ENCODE measurements around the gene KDM4B.

KDM4B gene

GRCh38 chr19:5128251-5128935, 159.5 kb downstream of the KDM4B start:
- Histone ChIP-seq H3K4me1 (ENCODE audit: control insufficient read depth, low read depth, low read length) (peaks cover 41% of the 10 kb centered on the region), H3K27me3 (ENCODE audit: control insufficient read depth, insufficient read depth, low read length) (no peaks in the 10 kb centered on the region), H3K27ac (ENCODE audit: low read length) (no peak overlapping the region), H3K36me3 (ENCODE audit: control insufficient read depth, low read depth, low read length) (no peaks in the 10 kb centered on the region), H3K9me3 (ENCODE audit: control insufficient read depth, low read depth, low read length) (no peaks in the 10 kb centered on the region), H3K9ac (ENCODE audit: low read length) (no peak overlapping the region), H3K4me3 (ENCODE audit: low read length) (no peak overlapping the region)

DNA sequence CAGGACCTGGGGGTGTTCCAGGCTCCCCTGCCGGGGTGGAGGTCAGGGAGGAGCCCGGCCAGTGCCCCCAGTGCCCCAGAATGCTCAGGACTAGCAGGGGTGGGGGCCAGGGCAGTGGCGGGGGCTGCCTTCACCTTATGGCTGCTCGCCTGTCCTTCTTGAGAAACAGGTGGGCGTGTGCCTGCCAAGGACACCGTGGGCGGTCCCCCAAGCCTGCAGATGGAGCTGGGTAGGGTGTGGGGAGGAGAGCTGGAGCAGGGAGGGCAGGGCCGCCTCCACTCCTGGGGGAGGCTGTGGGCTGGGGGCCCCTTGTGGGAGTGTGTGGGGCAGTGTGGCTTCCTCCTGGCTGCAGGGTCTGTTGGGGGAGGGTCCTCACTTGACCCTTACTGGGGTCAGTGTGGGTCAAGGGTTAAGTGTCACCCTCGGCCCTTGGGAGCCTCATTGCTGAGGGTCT, 160.1 kb downstream of the KDM4B start:
- no peak overlapping the region for H3K27ac ChIP-seq (ENCODE audit: low read length)
- H3K4me1 ChIP-seq (ENCODE audit: control insufficient read depth, low read depth, low read length), result peaks cover 39% of the 10 kb centered on the region

GRCh38 chr19:5129691-5130090, 160.8 kb downstream of the KDM4B start:
- H3K4me1 ChIP-seq (ENCODE audit: control insufficient read depth, low read depth, low read length), result peaks cover 39% of the 10 kb centered on the region
- no peaks in the 10 kb centered on the region for H3K9me3 ChIP-seq (ENCODE audit: control insufficient read depth, low read depth, low read length)
- H3K36me3 ChIP-seq (ENCODE audit: control insufficient read depth, low read depth, low read length), result no peaks in the 10 kb centered on the region
- H3K27ac ChIP-seq (ENCODE audit: low read length), result no peak overlapping the region
- no peak overlapping the region for H3K4me3 ChIP-seq (ENCODE audit: low read length)
- no peak overlapping the region for H3K9ac ChIP-seq (ENCODE audit: low read length)
- H3K27me3 ChIP-seq (ENCODE audit: control insufficient read depth, insufficient read depth, low read length), result no peaks in the 10 kb centered on the region

More for the DNA sequence above, 160.1 kb downstream of the KDM4B start:
- no peaks in the 10 kb centered on the region for H3K36me3 ChIP-seq (ENCODE audit: control insufficient read depth, low read depth, low read length)
- H3K9me3 ChIP-seq (ENCODE audit: control insufficient read depth, low read depth, low read length), result no peaks in the 10 kb centered on the region
- no peaks in the 10 kb centered on the region for H3K27me3 ChIP-seq (ENCODE audit: control insufficient read depth, insufficient read depth, low read length)
- H3K4me3 ChIP-seq (ENCODE audit: low read length), result no peak overlapping the region
- H3K9ac ChIP-seq (ENCODE audit: low read length), result no peak overlapping the region

DNA sequence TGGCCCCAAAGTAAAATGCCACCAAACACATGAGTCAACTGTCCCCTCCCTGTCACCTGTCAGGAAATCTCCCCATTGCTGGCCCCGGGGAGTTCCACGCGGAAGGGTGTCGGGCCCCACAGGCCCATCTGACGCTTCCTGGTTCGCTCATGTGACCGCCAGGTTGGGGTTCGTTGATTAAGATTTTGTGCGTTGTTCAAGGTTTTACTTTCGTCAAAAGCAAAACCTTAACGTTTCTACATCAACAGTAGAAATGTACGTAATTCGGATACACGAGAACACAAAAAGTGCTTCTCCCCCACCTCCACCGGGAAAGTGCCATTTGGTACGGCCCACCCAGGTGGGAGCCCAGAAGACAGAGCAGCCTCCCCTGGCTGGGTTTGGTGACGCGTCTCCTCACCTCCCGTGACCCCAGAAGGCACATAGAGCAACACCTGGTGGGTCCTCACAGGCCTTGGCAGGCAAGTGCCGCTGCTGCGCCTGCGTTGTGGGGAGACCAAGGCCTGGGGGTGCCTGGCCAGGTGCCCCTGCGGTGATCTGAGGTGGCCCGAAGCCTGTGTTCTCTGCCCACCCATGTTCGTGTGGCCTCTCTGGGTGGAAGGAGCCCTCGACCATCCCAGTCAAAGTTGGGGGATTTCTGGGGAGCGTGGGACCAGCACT, 161.6 kb downstream of the KDM4B start:
- peaks cover 39% of the 10 kb centered on the region for H3K4me1 ChIP-seq (ENCODE audit: control insufficient read depth, low read depth, low read length)
- no peak overlapping the region for H3K9ac ChIP-seq (ENCODE audit: low read length)
- no peaks in the 10 kb centered on the region for H3K36me3 ChIP-seq (ENCODE audit: control insufficient read depth, low read depth, low read length)
- no peaks in the 10 kb centered on the region for H3K9me3 ChIP-seq (ENCODE audit: control insufficient read depth, low read depth, low read length)
- H3K27ac ChIP-seq (ENCODE audit: low read length), result no peak overlapping the region
- H3K27me3 ChIP-seq (ENCODE audit: control insufficient read depth, insufficient read depth, low read length), result no peaks in the 10 kb centered on the region
- no peak overlapping the region for H3K4me3 ChIP-seq (ENCODE audit: low read length)

DNA sequence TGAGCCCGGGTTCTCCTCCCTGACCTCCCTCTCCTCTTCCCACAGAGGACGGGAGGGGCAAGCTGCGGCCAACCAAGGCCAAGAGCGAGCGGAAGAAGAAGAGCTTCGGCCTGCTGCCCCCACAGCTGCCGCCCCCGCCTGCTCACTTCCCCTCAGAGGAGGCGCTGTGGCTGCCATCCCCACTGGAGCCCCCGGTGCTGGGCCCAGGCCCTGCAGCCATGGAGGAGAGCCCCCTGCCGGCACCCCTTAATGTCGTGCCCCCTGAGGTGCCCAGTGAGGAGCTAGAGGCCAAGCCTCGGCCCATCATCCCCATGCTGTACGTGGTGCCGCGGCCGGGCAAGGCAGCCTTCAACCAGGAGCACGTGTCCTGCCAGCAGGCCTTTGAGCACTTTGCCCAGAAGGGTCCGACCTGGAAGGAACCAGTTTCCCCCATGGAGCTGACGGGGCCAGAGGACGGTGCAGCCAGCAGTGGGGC, 162.2 kb downstream of the KDM4B start:
- no peak overlapping the region for H3K9ac ChIP-seq (ENCODE audit: low read length)
- no peak overlapping the region for H3K27ac ChIP-seq (ENCODE audit: low read length)
- no peaks in the 10 kb centered on the region for H3K27me3 ChIP-seq (ENCODE audit: control insufficient read depth, insufficient read depth, low read length)
- no peaks in the 10 kb centered on the region for H3K36me3 ChIP-seq (ENCODE audit: control insufficient read depth, low read depth, low read length)
- H3K9me3 ChIP-seq (ENCODE audit: control insufficient read depth, low read depth, low read length), result no peaks in the 10 kb centered on the region
- peaks cover 34% of the 10 kb centered on the region for H3K4me1 ChIP-seq (ENCODE audit: control insufficient read depth, low read depth, low read length)
- H3K4me3 ChIP-seq (ENCODE audit: low read length), result no peak overlapping the region

DNA sequence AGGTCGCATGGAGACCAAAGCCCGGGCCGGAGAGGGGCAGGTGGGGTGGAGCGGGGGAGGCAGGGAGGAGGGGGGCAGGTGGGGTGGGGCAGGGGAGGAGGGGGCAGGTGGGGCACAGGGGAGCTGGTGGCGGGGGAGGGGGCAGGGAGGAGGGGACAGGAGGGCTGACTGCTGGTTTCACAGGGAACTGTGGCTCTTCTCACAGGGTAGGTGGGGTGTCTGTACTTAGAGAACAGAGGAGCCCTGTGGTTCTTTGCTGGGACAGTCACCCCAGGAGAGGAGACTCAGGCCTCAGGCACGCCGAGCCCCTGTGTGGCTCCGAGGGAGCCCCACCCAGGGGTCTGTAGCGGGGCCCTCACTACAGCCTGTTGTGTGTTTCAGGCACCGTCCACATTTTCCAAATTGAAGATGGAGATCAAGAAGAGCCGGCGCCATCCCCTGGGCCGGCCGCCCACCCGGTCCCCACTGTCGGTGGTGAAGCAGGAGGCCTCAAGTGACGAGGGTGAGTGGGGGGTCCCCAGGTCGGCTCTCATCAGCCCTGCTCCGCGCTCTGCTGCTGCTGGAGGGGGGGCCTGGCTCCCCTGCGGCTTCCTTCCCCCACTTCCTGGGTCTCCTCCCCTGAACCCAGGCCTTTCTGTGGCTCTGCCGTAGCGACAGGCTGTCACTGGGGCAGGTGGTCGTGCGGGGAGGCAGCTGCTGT, 162.7 kb downstream of the KDM4B start:
- peaks cover 28% of the 10 kb centered on the region for H3K4me1 ChIP-seq (ENCODE audit: control insufficient read depth, low read depth, low read length)
- H3K36me3 ChIP-seq (ENCODE audit: control insufficient read depth, low read depth, low read length), result no peaks in the 10 kb centered on the region
- H3K9me3 ChIP-seq (ENCODE audit: control insufficient read depth, low read depth, low read length), result no peaks in the 10 kb centered on the region
- H3K4me3 ChIP-seq (ENCODE audit: low read length), result peak overlapping the region; percentile 15
- peak overlapping the region; percentile 48 for H3K9ac ChIP-seq (ENCODE audit: low read length)
- H3K27ac ChIP-seq (ENCODE audit: low read length), result no peak overlapping the region
- no peaks in the 10 kb centered on the region for H3K27me3 ChIP-seq (ENCODE audit: control insufficient read depth, insufficient read depth, low read length)

DNA sequence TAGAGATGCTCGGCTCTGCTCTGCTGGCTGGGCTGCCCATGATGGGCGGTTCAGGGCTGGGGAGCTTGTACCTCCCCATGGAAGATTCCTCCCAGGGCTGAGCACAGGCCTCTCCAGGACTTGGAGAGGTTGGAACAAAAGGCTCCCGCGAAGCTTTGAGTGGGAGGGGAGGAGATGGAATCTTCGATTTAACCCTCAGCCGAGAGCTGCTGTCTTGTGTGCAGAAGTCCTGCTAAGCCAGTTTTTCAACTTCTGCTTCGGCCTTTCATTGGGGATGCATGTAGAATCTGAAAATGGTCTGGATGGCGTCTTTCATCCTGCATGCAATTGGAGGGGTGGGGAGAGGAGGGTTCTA, 163.3 kb downstream of the KDM4B start:
- no peak overlapping the region for H3K27ac ChIP-seq (ENCODE audit: low read length)
- peak overlapping the region; percentile 15 for H3K4me3 ChIP-seq (ENCODE audit: low read length)
- H3K9ac ChIP-seq (ENCODE audit: low read length), result peak overlapping the region; percentile 48
- no peaks in the 10 kb centered on the region for H3K27me3 ChIP-seq (ENCODE audit: control insufficient read depth, insufficient read depth, low read length)
- no peaks in the 10 kb centered on the region for H3K36me3 ChIP-seq (ENCODE audit: control insufficient read depth, low read depth, low read length)
- no peaks in the 10 kb centered on the region for H3K9me3 ChIP-seq (ENCODE audit: control insufficient read depth, low read depth, low read length)
- peaks cover 25% of the 10 kb centered on the region for H3K4me1 ChIP-seq (ENCODE audit: control insufficient read depth, low read depth, low read length)

DNA sequence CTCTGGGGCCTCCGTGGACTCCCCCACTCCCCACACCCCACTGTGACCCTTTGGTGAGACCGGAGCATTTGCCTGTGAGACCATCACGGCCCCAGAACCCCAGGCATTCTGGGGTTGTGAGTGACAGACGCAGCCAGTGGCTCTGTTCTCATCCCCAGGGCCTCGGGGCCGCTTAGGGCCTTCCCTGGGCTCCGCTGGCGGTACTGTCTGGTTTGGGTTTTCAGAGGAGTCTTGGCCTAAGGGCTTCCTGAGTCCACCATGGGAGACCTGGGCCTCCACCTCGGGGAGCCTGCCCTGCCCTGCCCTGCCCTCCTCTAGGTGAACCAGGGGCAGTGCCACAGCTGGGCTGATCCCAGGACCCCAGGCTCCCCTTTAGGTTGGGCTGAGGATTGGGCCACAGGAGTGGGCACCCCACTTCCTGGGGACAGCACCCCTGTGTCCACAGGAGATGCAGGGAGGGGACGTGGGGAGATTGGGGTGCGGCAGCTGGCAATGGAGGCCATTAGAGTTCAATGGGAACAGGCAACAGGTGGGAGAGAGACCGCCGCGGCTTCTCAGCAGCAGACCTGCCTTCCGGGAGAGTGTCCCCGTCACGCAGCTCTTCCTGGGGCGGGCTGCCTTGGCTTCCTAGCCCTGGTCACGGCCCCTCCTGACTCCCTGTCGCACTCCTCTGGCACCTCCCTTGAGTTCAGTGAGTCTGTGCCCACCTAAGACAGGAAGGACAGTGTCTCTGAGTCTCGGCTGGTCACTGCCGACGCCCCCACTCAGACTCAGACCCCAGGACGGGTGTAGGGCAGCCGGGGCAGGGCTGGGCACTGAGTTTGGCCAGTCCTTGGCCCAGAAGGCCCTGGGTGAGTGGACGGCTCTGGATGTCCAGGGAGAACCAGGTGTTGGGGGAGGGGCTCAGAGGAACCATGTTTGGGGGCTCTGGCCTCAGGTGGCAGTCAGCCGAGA, 164.1 kb downstream of the KDM4B start:
- Histone ChIP-seq H3K4me1 (ENCODE audit: control insufficient read depth, low read depth, low read length) (peaks cover 25% of the 10 kb centered on the region), H3K27ac (ENCODE audit: low read length) (no peak overlapping the region), H3K9ac (ENCODE audit: low read length) (no peak overlapping the region), H3K4me3 (ENCODE audit: low read length) (peak overlapping the region; percentile 15), H3K9me3 (ENCODE audit: control insufficient read depth, low read depth, low read length) (no peaks in the 10 kb centered on the region), H3K27me3 (ENCODE audit: control insufficient read depth, insufficient read depth, low read length) (no peaks in the 10 kb centered on the region), H3K36me3 (ENCODE audit: control insufficient read depth, low read depth, low read length) (no peaks in the 10 kb centered on the region)

GRCh38 chr19:5133986-5134595, 165.2 kb downstream of the KDM4B start:
- Histone ChIP-seq H3K27me3 (ENCODE audit: control insufficient read depth, insufficient read depth, low read length) (no peaks in the 10 kb centered on the region), H3K4me1 (ENCODE audit: control insufficient read depth, low read depth, low read length) (peaks cover 20% of the 10 kb centered on the region), H3K4me3 (ENCODE audit: low read length) (no peak overlapping the region), H3K27ac (ENCODE audit: low read length) (no peak overlapping the region), H3K9me3 (ENCODE audit: control insufficient read depth, low read depth, low read length) (no peaks in the 10 kb centered on the region), H3K36me3 (ENCODE audit: control insufficient read depth, low read depth, low read length) (peaks cover 3% of the 10 kb centered on the region), H3K9ac (ENCODE audit: low read length) (no peak overlapping the region)

GRCh38 chr19:5134691-5135090, 165.8 kb downstream of the KDM4B start:
- Histone ChIP-seq H3K27ac (ENCODE audit: low read length) (no peak overlapping the region), H3K9ac (ENCODE audit: low read length) (no peak overlapping the region), H3K4me1 (ENCODE audit: control insufficient read depth, low read depth, low read length) (peaks cover 20% of the 10 kb centered on the region), H3K9me3 (ENCODE audit: control insufficient read depth, low read depth, low read length) (no peaks in the 10 kb centered on the region), H3K27me3 (ENCODE audit: control insufficient read depth, insufficient read depth, low read length) (no peaks in the 10 kb centered on the region), H3K4me3 (ENCODE audit: low read length) (no peak overlapping the region), H3K36me3 (ENCODE audit: control insufficient read depth, low read depth, low read length) (peaks cover 3% of the 10 kb centered on the region)
